HAP-1 (cell line): Measurements from ENCODE around the gene LONP1.

ENCODE experiments used
- DNase-seq, 2 experiments: peaks; one replicate each; pipeline ENCODE4 v3.0.0-alpha.2; 2016 to 2020; ENCODE audit warnings: low spot score in 2 of 2
- H3K27me3 ChIP-seq: fragments of 250-450 bp; sonication (Bioruptor Pico); 2 replicates; pipeline ENCODE4 v1.5.1; 2020; ENCODE audit warnings: low read depth, mild to moderate bottlenecking, moderate library complexity
- H3K36me3 ChIP-seq: fragments of 250-450 bp; sonication (Bioruptor Pico); replicated peaks from 2 replicates; pipeline ENCODE4 v1.5.1; 2020; ENCODE audit warnings: mild to moderate bottlenecking
- H3K4me1 ChIP-seq: fragments of 250-450 bp; sonication (Bioruptor Pico); 2 replicates; pipeline ENCODE4 v1.5.1; 2020; ENCODE audit warnings: mild to moderate bottlenecking
- H3K4me3 ChIP-seq: fragments of 250-450 bp; sonication (Bioruptor Pico); 2 replicates; pipeline ENCODE4 v1.5.1; 2020; ENCODE audit warnings: mild to moderate bottlenecking, moderate library complexity
- H3K9me3 ChIP-seq: fragments of 250-450 bp; sonication (Bioruptor Pico); 2 replicates; pipeline ENCODE4 v1.5.1; 2020; ENCODE audit warnings: mild to moderate bottlenecking, moderate library complexity
- in situ Hi-C: fragments of 300-500 bp; cut with MboI; formaldehyde crosslinking; loops from 3 replicates; pipeline ENCODE4 v1.14.3; 2020; ENCODE audit warnings: low sequenced_read_pairs, inconsistent platforms, mixed read lengths

Gene LONP1

GRCh38 chr19:5681391-5682106, 38.4 kb downstream of the LONP1 start:
- peak overlapping the region; percentile 99 for H3K4me3 ChIP-seq
- in situ Hi-C loops = no loop called here

GRCh38 chr19:5680437-5681368, 39.2 kb downstream of the LONP1 start, which contains the start of the genes HSD11B1L and MICOS13:
HSD11B1L (plus strand) TSS chr19:5681027; CDS start chr19:5684833, 3,806 bp downstream.
MICOS13 (minus strand) TSS chr19:5680516; CDS start chr19:5680486, 30 bp downstream.
- in situ Hi-C loops = no loop called here

More at GRCh38 chr19:5681391-5682106, 38.4 kb downstream of the LONP1 start:
- Histone ChIP-seq H3K27me3 (no peaks in the 10 kb centered on the region), H3K9me3 (no peaks in the 10 kb centered on the region), H3K36me3 (peaks cover 3% of the 10 kb centered on the region; the same call in 1 of the 2 replicates), H3K4me1 (peaks cover 10% of the 10 kb centered on the region)
- no peak for DNase-seq

GRCh38 chr19:5680084-5680436, 39.9 kb downstream of the LONP1 start:
- Histone ChIP-seq H3K4me3 (peak overlapping the region; percentile 99), H3K9me3 (no peaks in the 10 kb centered on the region), H3K27me3 (no peaks in the 10 kb centered on the region), H3K4me1 (peaks cover 7% of the 10 kb centered on the region), H3K36me3 (peaks cover 3% of the 10 kb centered on the region; the same call in 1 of the 2 replicates)
- in situ Hi-C loops = no loop called here
- no peak for DNase-seq

More at GRCh38 chr19:5680437-5681368, 39.2 kb downstream of the LONP1 start, which contains the start of the genes HSD11B1L and MICOS13:
- DNase-seq = peak; percentile 98
- Histone ChIP-seq H3K4me1 (peaks cover 7% of the 10 kb centered on the region), H3K4me3 (peak within 1 kb of the TSS; percentile 99), H3K36me3 (peaks cover 3% of the 10 kb centered on the region; the same call in 1 of the 2 replicates), H3K9me3 (no peaks in the 10 kb centered on the region), H3K27me3 (no peaks in the 10 kb centered on the region)

GRCh38 chr19:5679289-5680083, 40.5 kb downstream of the LONP1 start:
- Histone ChIP-seq H3K4me3 (peak overlapping the region; percentile 99), H3K9me3 (no peaks in the 10 kb centered on the region), H3K36me3 (peaks cover 3% of the 10 kb centered on the region; the same call in 1 of the 2 replicates), H3K27me3 (no peaks in the 10 kb centered on the region), H3K4me1 (peaks cover 7% of the 10 kb centered on the region)
- no peak for DNase-seq
- in situ Hi-C loops = no loop called here

GRCh38 chr19:5678071-5678718, 41.8 kb downstream of the LONP1 start:
- no peaks in the 10 kb centered on the region for H3K27me3 ChIP-seq
- no peaks in the 10 kb centered on the region for H3K9me3 ChIP-seq
- in situ Hi-C loops = no loop called here
- peaks cover 7% of the 10 kb centered on the region for H3K4me1 ChIP-seq
- DNase-seq = no peak
- no peak overlapping the region for H3K4me3 ChIP-seq
- H3K36me3 ChIP-seq = peaks cover 3% of the 10 kb centered on the region; the same call in 1 of the 2 replicates

- in situ Hi-C loops = no loop called here
- Histone ChIP-seq H3K4me1 (peaks cover 7% of the 10 kb centered on the region), H3K4me3 (no peak overlapping the region), H3K9me3 (no peaks in the 10 kb centered on the region), H3K27me3 (no peaks in the 10 kb centered on the region), H3K36me3 (peaks cover 3% of the 10 kb centered on the region; the same call in 1 of the 2 replicates)
- no peak for DNase-seq
Measured at GRCh38 chr19:5677580-5677979, 42.4 kb downstream of the LONP1 start.

GRCh38 chr19:5677136-5677535, 42.8 kb downstream of the LONP1 start:
- Histone ChIP-seq H3K4me3 (no peak overlapping the region), H3K4me1 (peaks cover 7% of the 10 kb centered on the region), H3K9me3 (no peaks in the 10 kb centered on the region), H3K27me3 (no peaks in the 10 kb centered on the region), H3K36me3 (peaks cover 4% of the 10 kb centered on the region; the same call in 1 of the 2 replicates)
- in situ Hi-C loops = no loop called here
- DNase-seq = no peak

GRCh38 chr19:5676772-5677105, 43.2 kb downstream of the LONP1 start:
- Histone ChIP-seq H3K9me3 (no peaks in the 10 kb centered on the region), H3K27me3 (no peaks in the 10 kb centered on the region), H3K4me3 (no peak overlapping the region), H3K4me1 (peaks cover 7% of the 10 kb centered on the region), H3K36me3 (peaks cover 7% of the 10 kb centered on the region; the same call in 1 of the 2 replicates)
- DNase-seq = no peak
- in situ Hi-C loops = no loop called here

- H3K4me3 ChIP-seq = no peak overlapping the region
- H3K9me3 ChIP-seq = no peaks in the 10 kb centered on the region
- H3K4me1 ChIP-seq = peaks cover 7% of the 10 kb centered on the region
- in situ Hi-C loops = no loop called here
- no peak for DNase-seq
- no peaks in the 10 kb centered on the region for H3K27me3 ChIP-seq
- H3K36me3 ChIP-seq = peaks cover 11% of the 10 kb centered on the region
Measured at GRCh38 chr19:5676105-5676771, 43.7 kb downstream of the LONP1 start.

- Histone ChIP-seq H3K36me3 (peaks cover 14% of the 10 kb centered on the region), H3K9me3 (no peaks in the 10 kb centered on the region), H3K27me3 (no peaks in the 10 kb centered on the region), H3K4me3 (no peak overlapping the region), H3K4me1 (peaks cover 4% of the 10 kb centered on the region)
- DNase-seq = no peak
- in situ Hi-C loops = no loop called here
Measured at GRCh38 chr19:5674714-5675113, 45.2 kb downstream of the LONP1 start.

GRCh38 chr19:5673752-5674151, 46.2 kb downstream of the LONP1 start:
- no peaks in the 10 kb centered on the region for H3K4me1 ChIP-seq
- no peak for DNase-seq
- no peaks in the 10 kb centered on the region for H3K27me3 ChIP-seq
- H3K9me3 ChIP-seq = no peaks in the 10 kb centered on the region
- peaks cover 24% of the 10 kb centered on the region for H3K36me3 ChIP-seq
- no peak overlapping the region for H3K4me3 ChIP-seq
- in situ Hi-C loops = no loop called here

GRCh38 chr19:5672708-5673459, 47.1 kb downstream of the LONP1 start:
- in situ Hi-C loops = no loop called here
- H3K4me3 ChIP-seq = no peak overlapping the region
- DNase-seq = no peak
- peaks cover 26% of the 10 kb centered on the region for H3K36me3 ChIP-seq
- no peaks in the 10 kb centered on the region for H3K9me3 ChIP-seq
- no peaks in the 10 kb centered on the region for H3K4me1 ChIP-seq
- H3K27me3 ChIP-seq = no peaks in the 10 kb centered on the region
